Muscle of leg (tissue), 11 donors: ENCODE data around the gene SIX3. TPM values are rescaled to one million over a fixed set of nuclear protein-coding genes. Genes with fewer than 3 reads are reported as not detected.

Experiments used
- DNase-seq: peaks from one replicate; pipeline ENCODE4 v3.0.0; 2013
- H3K27ac ChIP-seq: one replicate; pipeline ENCODE4 v1.5.1; 2013; ENCODE audit warnings: mild to moderate bottlenecking, low read length, control low read depth
- H3K27me3 ChIP-seq: one replicate; pipeline ENCODE4 v1.6.1; 2013; ENCODE audit warnings: low read length; ENCODE audit not compliant: control insufficient read depth, insufficient read depth
- H3K36me3 ChIP-seq: one replicate; pipeline ENCODE4 v1.6.1; 2013; ENCODE audit warnings: low read length; ENCODE audit not compliant: control insufficient read depth, insufficient read depth
- H3K4me1 ChIP-seq: one replicate; pipeline ENCODE4 v1.6.1; 2013; ENCODE audit warnings: low read length; ENCODE audit not compliant: control insufficient read depth, insufficient read depth
- H3K4me3 ChIP-seq: one replicate; pipeline ENCODE4 v1.5.1; 2013; ENCODE audit warnings: low read length, control low read depth
- H3K9me3 ChIP-seq: replicated peaks from 2 replicates; pipeline ENCODE4 v1.6.1; 2013; ENCODE audit warnings: low read depth, low read length; ENCODE audit not compliant: control insufficient read depth
- WGBS: methylation state at CpG from one replicate; pipeline ENCODE4 v1.1.5; 2013; ENCODE audit warnings: missing lambda C conversion rate; ENCODE audit not compliant: insufficient coverage; 5-methylcytosine and 5-hydroxymethylcytosine counted together
- polyA plus RNA-seq, 8 donors: library from polyadenylated mRNA; unstranded; fragments of 120-200 nt; gene quantifications; one replicate each; pipeline versions ENCODE4 v1.2.1 to v1.2.3, GENCODE V29; 2013; ENCODE audit warnings: inconsistent platforms in 1 of 8, low replicate concordance in 1 of 8; ENCODE audit not compliant: insufficient read length in 8 of 8, insufficient read depth in 1 of 8
- total RNA-seq: library from RNA; stranded (reverse); fragments of 120-200 nt; gene quantifications from one replicate; pipeline ENCODE4 v1.2.4, GENCODE V29; 2013

The SIX3 gene
- total and polyA plus RNA-seq, 9 donors = 0.04 to 0.06 TPM; not detected in 7

DNA sequence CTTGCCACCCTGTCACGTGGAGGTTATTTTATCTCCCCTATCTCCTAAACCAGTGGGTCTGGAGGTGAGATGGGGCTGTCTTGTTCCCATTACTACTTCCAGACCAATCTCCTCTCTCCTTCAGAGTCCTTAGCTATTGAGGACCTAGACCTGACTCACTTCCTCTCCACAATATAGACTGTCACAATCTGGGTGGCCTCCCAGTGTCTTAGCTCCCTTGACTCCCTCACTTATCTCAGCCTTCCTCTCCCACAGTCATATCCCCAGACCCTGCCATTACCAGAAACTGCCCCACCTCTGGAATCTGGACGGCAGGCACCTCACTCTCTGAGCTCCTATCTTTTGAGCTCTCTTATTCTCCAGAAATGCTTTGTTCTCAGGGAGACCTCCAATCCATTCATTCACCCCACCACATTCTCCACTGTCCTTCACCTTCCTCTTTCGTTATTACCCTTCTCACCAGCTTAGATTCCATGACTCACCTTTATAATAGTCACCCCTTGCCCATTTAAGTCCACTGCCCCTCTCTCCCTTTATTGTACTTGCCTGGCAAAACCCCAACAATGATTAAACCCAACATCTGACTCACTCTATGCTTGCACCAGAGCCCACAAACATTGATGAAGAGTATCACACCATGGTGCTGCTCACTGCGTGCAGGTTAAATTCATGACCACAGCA lies 23.3 kb upstream of the SIX3 start:
- no peaks in the 10 kb centered on the region for H3K9me3 ChIP-seq
- H3K4me1 ChIP-seq = no peaks in the 10 kb centered on the region
- H3K4me3 ChIP-seq = no peak overlapping the region
- WGBS = 80% methylated on average over 3 of the region's 4 CpGs
- peaks cover 53% of the 10 kb centered on the region for H3K27me3 ChIP-seq
- H3K36me3 ChIP-seq = no peaks in the 10 kb centered on the region
- DNase-seq = no peak
- no peak overlapping the region for H3K27ac ChIP-seq

DNA sequence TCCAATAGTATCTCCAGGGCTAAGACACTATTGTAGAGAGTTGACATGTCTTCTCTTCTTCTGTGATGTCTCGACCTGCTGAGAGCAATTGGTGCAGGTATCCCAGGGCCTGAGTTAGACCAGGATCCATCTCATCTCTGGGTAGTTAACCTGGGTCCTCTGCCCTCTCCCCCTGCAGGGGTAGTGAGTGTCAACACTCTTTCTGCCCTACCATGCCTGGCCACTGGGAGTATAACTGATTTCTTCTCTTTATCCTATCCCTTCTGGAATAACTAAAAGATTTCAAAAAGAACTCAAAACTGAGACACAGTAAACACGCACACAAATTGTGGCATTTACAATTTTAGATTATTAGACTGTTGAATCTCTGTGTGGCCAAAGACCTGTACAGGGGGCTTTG lies 20.8 kb upstream of the SIX3 start:
- Histone ChIP-seq H3K9me3 (no peaks in the 10 kb centered on the region), H3K27ac (no peak overlapping the region), H3K36me3 (no peaks in the 10 kb centered on the region), H3K4me1 (no peaks in the 10 kb centered on the region), H3K27me3 (peaks cover 65% of the 10 kb centered on the region), H3K4me3 (no peak overlapping the region)
- no CpG with 5 or more reads among the region's 2 CpGs for WGBS
- DNase-seq = no peak

DNA sequence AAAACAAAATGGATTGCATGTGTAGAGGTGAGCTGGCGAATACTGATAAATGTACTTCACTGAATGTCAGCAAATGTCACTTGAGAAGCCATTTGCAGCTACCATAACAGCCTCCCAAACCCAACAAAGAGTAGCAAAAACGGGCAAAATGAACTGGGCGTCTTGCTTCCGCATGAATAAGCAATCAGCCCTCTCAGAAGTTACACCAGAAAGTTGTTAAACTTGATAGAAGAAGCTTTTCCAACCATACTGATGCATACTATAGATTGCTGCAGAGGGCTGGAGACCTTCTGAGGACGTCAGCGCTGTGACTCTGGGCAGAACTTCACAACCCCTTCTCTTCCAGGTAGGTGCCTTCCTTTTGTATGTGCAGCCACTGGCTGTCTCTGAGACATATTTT lies 18.7 kb upstream of the SIX3 start:
- Histone ChIP-seq H3K4me1 (no peaks in the 10 kb centered on the region), H3K4me3 (no peak overlapping the region), H3K36me3 (no peaks in the 10 kb centered on the region), H3K27me3 (peaks cover 70% of the 10 kb centered on the region), H3K9me3 (no peaks in the 10 kb centered on the region), H3K27ac (no peak overlapping the region)
- 85% methylated on average over 2 of the region's 6 CpGs for WGBS
- no peak for DNase-seq

DNA sequence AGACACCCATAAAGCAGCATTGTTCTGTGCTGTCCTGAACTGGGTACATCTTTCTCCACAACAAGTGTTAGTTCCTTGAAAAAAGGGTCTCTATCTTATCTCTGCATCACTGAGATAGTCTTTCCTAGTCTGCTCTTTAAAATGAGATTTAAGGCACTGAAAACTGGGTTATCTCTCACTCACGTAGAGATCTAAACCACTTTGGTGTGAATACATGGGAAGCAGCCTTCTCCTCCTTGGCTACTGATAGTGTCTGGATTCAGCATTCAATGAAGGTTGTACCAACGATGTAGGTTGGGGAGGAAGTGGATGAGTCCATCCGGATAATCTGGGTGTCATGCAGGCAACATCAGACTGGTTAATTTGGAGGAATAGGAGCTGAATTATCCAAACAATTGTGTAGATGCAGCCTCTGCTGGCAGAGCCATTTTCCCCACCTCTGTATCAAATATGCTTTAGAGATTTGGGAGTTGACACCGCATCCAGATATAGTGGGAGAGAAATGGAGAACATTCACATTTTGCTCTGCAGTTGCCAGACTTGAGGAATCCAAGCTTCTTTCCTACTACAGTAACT lies 15.9 kb upstream of the SIX3 start:
- no peaks in the 10 kb centered on the region for H3K9me3 ChIP-seq
- no peak overlapping the region for H3K27ac ChIP-seq
- DNase-seq = no peak
- peaks cover 81% of the 10 kb centered on the region for H3K27me3 ChIP-seq
- H3K4me1 ChIP-seq = peaks cover 19% of the 10 kb centered on the region
- H3K4me3 ChIP-seq = no peak overlapping the region
- WGBS = 0% methylated on average over 3 of the region's 4 CpGs
- H3K36me3 ChIP-seq = no peaks in the 10 kb centered on the region

DNA sequence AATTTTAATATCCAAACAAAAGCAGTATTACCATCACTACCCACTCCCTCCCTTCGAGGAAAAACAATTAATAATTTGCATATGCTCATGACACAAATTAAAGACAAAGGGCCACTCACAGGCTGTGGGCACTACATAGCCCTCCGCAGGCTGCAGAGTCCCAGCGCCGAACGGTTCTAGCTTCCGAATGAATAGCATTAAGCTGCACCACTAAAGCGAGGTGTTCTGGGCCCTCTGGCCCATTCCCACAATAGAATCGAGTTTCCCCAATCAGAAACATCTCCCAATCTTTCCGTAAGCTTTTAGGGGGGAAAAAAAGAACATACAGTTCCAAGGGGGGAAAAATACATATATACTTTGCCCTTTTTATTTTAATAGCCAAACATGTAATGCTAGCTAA lies 14.5 kb upstream of the SIX3 start:
- no peaks in the 10 kb centered on the region for H3K9me3 ChIP-seq
- DNase-seq = no peak
- no peaks in the 10 kb centered on the region for H3K36me3 ChIP-seq
- no peak overlapping the region for H3K27ac ChIP-seq
- H3K27me3 ChIP-seq = peaks cover 80% of the 10 kb centered on the region
- H3K4me3 ChIP-seq = no peak overlapping the region
- peaks cover 19% of the 10 kb centered on the region for H3K4me1 ChIP-seq
- 20% methylated on average over 4 of the region's 9 CpGs for WGBS

DNA sequence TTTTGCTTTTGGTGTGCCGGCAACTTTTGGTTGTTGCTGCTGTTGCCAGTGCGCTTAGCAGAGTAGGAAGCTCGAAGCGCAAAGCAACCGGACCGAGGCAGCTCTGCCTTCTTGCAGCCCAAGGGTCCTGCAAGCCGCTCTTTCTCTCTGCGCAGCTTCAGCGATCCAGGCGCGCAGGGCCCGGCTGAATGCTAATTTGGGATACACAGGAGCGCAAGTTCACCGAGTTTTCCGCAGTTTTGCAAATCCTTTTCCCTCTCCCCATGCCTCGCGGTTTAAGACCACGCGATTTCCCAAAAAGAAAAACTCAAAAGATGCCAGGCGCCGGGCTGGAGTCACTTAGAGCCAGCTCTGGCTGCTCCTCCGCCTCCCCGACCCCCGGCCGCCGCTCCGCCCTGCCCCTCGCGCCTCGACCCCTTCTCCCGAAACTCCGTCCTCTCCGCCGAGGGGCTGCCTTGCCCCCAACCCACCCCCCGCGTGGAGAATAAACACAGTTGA lies 13.5 kb upstream of the SIX3 start:
- WGBS = 2% methylated on average over 32 of the region's 36 CpGs
- no peak overlapping the region for H3K4me3 ChIP-seq
- no peaks in the 10 kb centered on the region for H3K9me3 ChIP-seq
- peaks cover 19% of the 10 kb centered on the region for H3K4me1 ChIP-seq
- H3K36me3 ChIP-seq = no peaks in the 10 kb centered on the region
- DNase-seq = no peak
- peaks cover 81% of the 10 kb centered on the region for H3K27me3 ChIP-seq
- H3K27ac ChIP-seq = no peak overlapping the region

DNA sequence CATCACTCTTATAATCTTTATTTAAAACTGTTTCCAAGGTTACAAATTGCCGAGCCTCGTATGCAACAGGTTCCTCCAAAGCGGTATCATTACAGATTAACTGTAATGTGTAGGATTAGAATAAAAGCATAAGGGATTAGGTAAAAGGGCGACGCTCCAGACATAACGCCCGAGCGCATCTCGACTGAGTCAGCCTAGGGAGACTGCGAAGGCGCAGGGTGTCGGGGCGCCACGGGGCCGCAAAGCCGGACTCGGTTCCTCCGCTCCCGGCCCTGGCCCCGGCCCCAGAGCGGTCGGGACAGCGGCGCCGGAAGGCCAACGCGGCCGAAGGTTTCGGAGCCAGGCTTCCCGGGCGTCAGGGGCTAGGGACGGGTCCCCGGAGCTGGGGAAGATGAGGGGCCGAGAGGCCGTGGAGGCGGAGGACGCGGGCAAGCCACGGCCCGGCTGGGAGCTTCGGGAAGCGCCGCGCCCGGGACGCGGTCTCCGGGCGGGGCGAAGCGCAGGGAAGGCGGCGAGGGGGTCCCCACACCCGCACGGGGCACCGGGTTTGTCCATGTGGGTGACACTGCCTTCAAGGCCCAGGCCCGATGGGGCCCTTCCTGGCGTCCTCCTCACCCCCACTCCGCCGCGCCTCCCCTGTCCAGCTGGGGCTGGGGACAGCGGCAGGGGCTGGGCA lies 12.9 kb upstream of the SIX3 start:
- 1% methylated on average over 60 of the region's 62 CpGs for WGBS
- H3K9me3 ChIP-seq = no peaks in the 10 kb centered on the region
- H3K4me1 ChIP-seq = peaks cover 19% of the 10 kb centered on the region
- H3K4me3 ChIP-seq = no peak overlapping the region
- no peaks in the 10 kb centered on the region for H3K36me3 ChIP-seq
- H3K27me3 ChIP-seq = peaks cover 81% of the 10 kb centered on the region
- no peak overlapping the region for H3K27ac ChIP-seq
- DNase-seq = no peak

DNA sequence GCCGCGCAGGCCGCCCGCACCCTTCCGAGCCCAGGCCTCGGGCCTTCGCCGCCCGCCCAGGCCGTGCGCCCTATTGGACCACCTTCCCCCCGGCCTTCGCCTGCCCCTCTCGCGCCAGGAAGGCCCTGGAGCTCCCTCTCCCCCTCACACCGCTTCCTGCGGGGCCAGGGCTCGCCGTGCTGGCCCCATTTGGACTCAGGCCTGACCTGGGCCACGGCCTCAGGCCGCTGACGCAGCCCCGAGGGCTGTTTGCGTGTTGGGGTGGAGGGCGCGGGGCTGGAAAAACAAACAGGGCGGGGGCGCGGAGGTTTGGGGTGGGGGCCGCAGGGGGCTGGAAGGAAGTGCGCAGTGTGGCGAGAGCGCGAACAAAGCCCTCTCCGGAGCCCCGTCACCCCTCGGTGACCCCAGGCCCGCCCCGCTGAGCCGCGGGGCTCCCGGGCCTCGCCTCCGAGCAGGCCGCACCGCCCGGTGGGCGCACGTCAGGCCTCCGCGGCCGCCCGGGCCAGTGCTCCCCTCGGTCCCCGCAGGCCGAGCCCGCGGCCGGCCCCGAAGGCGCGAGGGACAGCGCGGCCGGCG lies 12.3 kb upstream of the SIX3 start:
- H3K27ac ChIP-seq = no peak overlapping the region
- peaks cover 19% of the 10 kb centered on the region for H3K4me1 ChIP-seq
- 1% methylated on average over 48 of the region's 66 CpGs for WGBS
- H3K9me3 ChIP-seq = no peaks in the 10 kb centered on the region
- no peak for DNase-seq
- peaks cover 81% of the 10 kb centered on the region for H3K27me3 ChIP-seq
- H3K4me3 ChIP-seq = no peak overlapping the region
- H3K36me3 ChIP-seq = no peaks in the 10 kb centered on the region

DNA sequence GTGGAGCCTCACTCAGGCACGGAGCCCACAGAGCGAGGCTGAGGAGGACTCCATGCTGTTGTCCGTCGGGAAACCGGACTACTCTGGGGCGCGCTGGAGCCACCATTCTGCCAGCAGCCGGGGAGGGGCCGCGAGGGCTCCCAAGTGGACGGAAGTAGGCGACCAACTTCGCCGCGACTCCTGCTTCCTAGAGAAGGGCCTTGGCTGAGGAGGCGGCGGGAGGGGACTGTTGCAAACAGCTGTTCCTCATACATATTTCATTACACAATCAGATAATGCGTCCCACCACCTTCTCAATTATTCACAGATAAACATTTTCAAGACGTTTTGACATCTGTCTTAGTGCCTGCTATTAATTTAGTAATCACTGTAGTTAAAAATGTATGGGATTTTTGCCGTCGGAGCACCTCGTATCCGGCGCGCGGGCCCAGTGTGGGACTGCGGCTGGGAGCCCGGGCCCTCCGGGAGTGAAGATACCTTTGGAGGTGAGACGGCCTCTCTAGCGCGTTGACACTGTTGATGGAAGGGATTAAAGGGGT lies 11.7 kb upstream of the SIX3 start:
- Histone ChIP-seq H3K4me1 (peaks cover 21% of the 10 kb centered on the region), H3K27ac (no peak overlapping the region), H3K36me3 (no peaks in the 10 kb centered on the region), H3K27me3 (peaks cover 85% of the 10 kb centered on the region), H3K9me3 (no peaks in the 10 kb centered on the region), H3K4me3 (no peak overlapping the region)
- no peak for DNase-seq
- WGBS = 2% methylated on average over 23 of the region's 32 CpGs
